Heart left ventricle (tissue), 16 donors: ENCODE results near the gene OASL. TPM values are rescaled to one million over a fixed set of nuclear protein-coding genes. Genes with fewer than 3 reads are reported as not detected.

Experiments
- ATAC-seq, 4 donors: fragments of 200-7000 bp; cut with Tn5 transposase; one replicate each; pipeline ENCODE4 v1.9.1; 2020 to 2022; ENCODE audit warnings: moderate library complexity in 4 of 4, mild to moderate bottlenecking in 3 of 4, moderate number of reproducible peaks in 1 of 4
- DNase-seq, 5 donors: peaks; one replicate each; pipeline ENCODE4 v3.0.0-alpha.2; 2020
- H3K27ac ChIP-seq, 12 donors: fragments of 200-600 bp; sonication (generic) in 4 of 12; one replicate each; pipeline versions ENCODE4 v1.5.0 to v1.8.0; 2016 to 2022; ENCODE audit warnings: mild to moderate bottlenecking in 2 of 12
- H3K27me3 ChIP-seq, 9 donors: fragments of 200-600 bp; sonication (generic) in 2 of 9; one replicate each; pipeline versions ENCODE4 v1.5.1 to v1.8.0; 2016 to 2022; ENCODE audit warnings: mild to moderate bottlenecking in 3 of 9
- H3K36me3 ChIP-seq, 9 donors: fragments of 200-600 bp; sonication (generic) in 2 of 9; one replicate each; pipeline versions ENCODE4 v1.5.0 to v1.8.0; 2018 to 2022; ENCODE audit warnings: mild to moderate bottlenecking in 2 of 9
- H3K4me1 ChIP-seq, 12 donors: fragments of 200-600 bp; sonication (generic) in 4 of 12; one replicate each; pipeline versions ENCODE4 v1.5.0 to v1.8.0; 2016 to 2022; ENCODE audit warnings: mild to moderate bottlenecking in 3 of 12
- H3K4me3 ChIP-seq, 12 donors: fragments of 200-600 bp; sonication (generic) in 4 of 12; one replicate each; pipeline versions ENCODE4 v1.5.0 to v1.8.0; 2017 to 2022; ENCODE audit warnings: mild to moderate bottlenecking in 9 of 12, moderate library complexity in 4 of 12
- H3K9me3 ChIP-seq, 12 donors: fragments of 200-600 bp; sonication (generic) in 4 of 12; one replicate each; pipeline versions ENCODE4 v1.5.0 to v1.8.0; 2016 to 2022; ENCODE audit warnings: mild to moderate bottlenecking in 1 of 12
- POLR2A ChIP-seq, 2 donors: fragments of 450-650 bp; IDR thresholded peaks; one replicate each; pipeline ENCODE4 v1.6.1; 2017; ENCODE audit warnings: antibody characterized with exemption in 2 of 2, mild to moderate bottlenecking in 2 of 2, moderate library complexity in 2 of 2
- WGBS, 4 donors: extraction: QIAGEN DNeasy Blood & Tissue Kit in 2 of 4; methylation state at CpG; one replicate each; pipeline versions ENCODE4 v1.1.5 to v1.1.7; 2013 to 2018; 5-methylcytosine and 5-hydroxymethylcytosine counted together
- intact Hi-C, 10 donors: fragments of 100-400 bp; cut with DNase I; formaldehyde crosslinking; loops; one replicate each; pipeline versions ENCODE4 v1.11.1 to v1.14.2; 2022
- polyA plus RNA-seq, 2 donors: library from polyadenylated mRNA; stranded (reverse); fragments of 200-250 nt; gene quantifications; one replicate each; pipeline ENCODE4 v1.2.3, GENCODE V29; 2013
- total RNA-seq, 9 donors: library from RNA; depleted of rRNA in 2 of 9; stranded (reverse); fragments of >200 nt in 2 of 9; fragmentation: NEBNext Ultra II Directional in 3 of 9; extraction: Animal tissue kit (Norgen Biotek cat#: 25700) in 3 of 9; gene quantifications; one replicate each; pipeline versions ENCODE4 v1.1.0 to v1.2.4, GENCODE V29; 2016 to 2023
- TF ChIP-seq, protein P1 (sequence below), 12 donors: fragments of 200-600 bp; sonication (generic) in 4 of 12; IDR thresholded peaks; one replicate each; pipeline versions ENCODE4 v1.5.0 to v1.8.0; 2018 to 2022; ENCODE audit warnings: antibody characterized with exemption in 12 of 12, mild to moderate bottlenecking in 5 of 12
- donor health status: ischemic (EF 13 %, LVEDD 7.1; RV severe dilation, severe dysfunction).
- donor health status: healthy with polysubstance abuse.
- donor health status: DM: no; HTN: yes; CAD: no.
- donor health status: DM: no; HTN: no; CAD: no.
- donor health status: ischemic (EF 25% LVEDD 6.9; RV normal size, moderate dysfunction).
- donor health status: ischemic (EF 25% LVEDD 5.7; RV mildly dilated, moderate dysfunction).
- donor health status: healthy.
- donor health status: DM: yes; HTN: yes; CAD: no.
- donor health status: ischemic (EF 35%, LVEDD 5.7; RV mildly dilated, moderate dysfunction).
- donor health status: nonischemic (EF 11% LVEDD 7.7; RV severe dilation, severe dysfunction).
- donor health status: DM: yes; HTN: yes; CAD: no.
- donor health status: PGD.
- donor health status: ischemic (EF 29% LVEDD 5.4; RV normal size, mild dysfunction).
- donor health status: nonischemic (EF 23%, LVEDD 6.1; RV moderate dilation, normal function).

The OASL gene
- total and polyA plus RNA-seq, 11 donors = 0.32 to 5.0 (median 0.53) TPM; not detected in 1

DNA sequence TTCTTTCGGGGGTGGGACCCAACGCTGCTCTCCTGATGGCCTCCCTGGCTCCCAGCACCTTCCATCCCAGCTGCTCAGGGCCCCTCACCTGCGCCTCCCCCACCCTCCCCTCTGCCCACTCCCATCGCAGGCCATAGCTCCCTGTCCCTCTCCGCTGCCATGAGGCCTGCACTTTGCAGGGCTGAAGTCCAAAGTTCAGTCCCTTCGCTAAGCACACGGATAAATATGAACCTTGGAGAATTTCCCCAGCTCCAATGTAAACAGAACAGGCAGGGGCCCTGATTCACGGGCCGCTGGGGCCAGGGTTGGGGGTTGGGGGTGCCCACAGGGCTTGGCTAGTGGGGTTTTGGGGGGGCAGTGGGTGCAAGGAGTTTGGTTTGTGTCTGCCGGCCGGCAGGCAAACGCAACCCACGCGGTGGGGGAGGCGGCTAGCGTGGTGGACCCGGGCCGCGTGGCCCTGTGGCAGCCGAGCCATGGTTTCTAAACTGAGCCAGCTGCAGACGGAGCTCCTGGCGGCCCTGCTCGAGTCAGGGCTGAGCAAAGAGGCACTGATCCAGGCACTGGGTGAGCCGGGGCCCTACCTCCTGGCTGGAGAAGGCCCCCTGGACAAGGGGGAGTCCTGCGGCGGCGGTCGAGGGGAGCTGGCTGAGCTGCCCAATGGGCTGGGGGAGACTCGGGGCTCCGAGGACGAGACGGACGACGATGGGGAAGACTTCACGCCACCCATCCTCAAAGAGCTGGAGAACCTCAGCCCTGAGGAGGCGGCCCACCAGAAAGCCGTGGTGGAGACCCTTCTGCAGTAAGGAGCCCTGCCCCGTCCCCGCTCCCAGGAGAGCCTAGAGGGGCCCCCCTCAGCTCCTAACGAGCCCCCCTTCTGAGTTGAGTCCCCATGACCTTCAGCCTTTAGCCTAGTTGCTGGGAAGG is 60.5 kb downstream of the OASL start, which contains the start of gene HNF1A:
Gene HNF1A, plus strand, starts transcription at position 248 of the 924 bp plus-strand sequence. Its CDS starts 226 bp downstream, at position 474.
- intact Hi-C loops = loop anchor here in 5 of 10 donors (5.0 to 10.0 kb wide), 5 partner anchors 124 to 331 kb away; partner anchors contain the start of gene UNC119B (in 2 of the 5)
- no peak within 1 kb of the TSS for H3K4me3 ChIP-seq

DNA sequence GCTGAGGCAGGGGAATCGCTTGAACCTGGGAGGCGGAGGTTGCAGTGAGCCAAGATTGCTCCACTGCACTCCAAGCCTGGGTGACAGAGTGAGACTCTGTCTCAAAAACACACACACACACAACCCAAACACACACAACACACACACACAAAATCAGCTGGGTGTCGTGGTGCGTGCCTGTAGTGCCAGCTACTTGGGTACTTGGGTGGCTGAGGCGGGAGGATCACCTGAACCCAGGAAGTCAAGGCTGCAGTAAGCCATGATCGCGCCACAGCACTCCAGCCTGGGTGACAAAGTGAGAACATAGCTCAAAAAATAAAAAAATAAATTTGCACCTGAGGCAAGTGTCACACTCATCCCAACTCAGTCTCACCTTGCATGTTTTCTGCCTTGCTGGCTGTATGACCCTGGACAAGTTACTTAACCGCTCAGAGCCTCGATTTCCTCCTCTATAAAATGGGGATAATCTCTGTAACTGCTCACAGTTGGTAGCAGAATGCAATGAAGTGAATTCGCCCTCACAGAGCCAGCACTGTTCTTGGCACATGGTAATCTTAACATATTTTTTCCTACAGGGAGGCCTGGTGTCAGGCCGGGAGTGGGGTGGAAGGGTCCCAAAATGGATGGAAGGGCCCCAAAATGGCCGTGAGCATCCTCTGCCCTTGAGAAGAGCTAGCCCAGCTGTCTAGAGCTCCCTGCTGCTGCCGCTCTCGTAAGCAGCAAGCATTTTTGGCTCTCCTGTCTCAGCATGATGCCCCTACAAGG is 61.3 kb downstream of the OASL start:
- H3K4me3 ChIP-seq = no peak overlapping the region
- intact Hi-C loops = loop anchor here in 5 of 10 donors (5.0 to 10.0 kb wide), 5 partner anchors 123 to 330 kb away; partner anchors contain the start of gene UNC119B (in 2 of the 5)
- H3K27me3 ChIP-seq = no peaks in the 10 kb centered on the region
- DNase-seq (no peak), ATAC-seq (no peak)
- 87 to 91% (median 89%) methylated on average over 14 of the region's 14 CpGs for WGBS, 4 donors
- H3K4me1 ChIP-seq = no peaks in the 10 kb centered on the region
- H3K36me3 ChIP-seq = no peaks in the 10 kb centered on the region
- no peak for TF ChIP-seq POLR2A (IDR thresholded peaks at IDR 0.05)
- TF ChIP-seq, protein P1, sequence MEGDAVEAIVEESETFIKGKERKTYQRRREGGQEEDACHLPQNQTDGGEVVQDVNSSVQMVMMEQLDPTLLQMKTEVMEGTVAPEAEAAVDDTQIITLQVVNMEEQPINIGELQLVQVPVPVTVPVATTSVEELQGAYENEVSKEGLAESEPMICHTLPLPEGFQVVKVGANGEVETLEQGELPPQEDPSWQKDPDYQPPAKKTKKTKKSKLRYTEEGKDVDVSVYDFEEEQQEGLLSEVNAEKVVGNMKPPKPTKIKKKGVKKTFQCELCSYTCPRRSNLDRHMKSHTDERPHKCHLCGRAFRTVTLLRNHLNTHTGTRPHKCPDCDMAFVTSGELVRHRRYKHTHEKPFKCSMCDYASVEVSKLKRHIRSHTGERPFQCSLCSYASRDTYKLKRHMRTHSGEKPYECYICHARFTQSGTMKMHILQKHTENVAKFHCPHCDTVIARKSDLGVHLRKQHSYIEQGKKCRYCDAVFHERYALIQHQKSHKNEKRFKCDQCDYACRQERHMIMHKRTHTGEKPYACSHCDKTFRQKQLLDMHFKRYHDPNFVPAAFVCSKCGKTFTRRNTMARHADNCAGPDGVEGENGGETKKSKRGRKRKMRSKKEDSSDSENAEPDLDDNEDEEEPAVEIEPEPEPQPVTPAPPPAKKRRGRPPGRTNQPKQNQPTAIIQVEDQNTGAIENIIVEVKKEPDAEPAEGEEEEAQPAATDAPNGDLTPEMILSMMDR (IDR thresholded peaks at IDR 0.05) = no peak
- no peaks in the 10 kb centered on the region for H3K9me3 ChIP-seq
- peak overlapping the region in 1 of 12 donors; percentile 49 for H3K27ac ChIP-seq

More for the DNA sequence above, 60.5 kb downstream of the OASL start, which contains the start of gene HNF1A:
- TF ChIP-seq, protein P1 (IDR thresholded peaks at IDR 0.05) = no peak
- TF ChIP-seq POLR2A (IDR thresholded peaks at IDR 0.05) = no peak
- Histone ChIP-seq H3K36me3 (no peaks in the 10 kb centered on the region), H3K4me1 (no peaks in the 10 kb centered on the region), H3K9me3 (no peaks in the 10 kb centered on the region), H3K27ac (peak within 1 kb of the TSS in 1 of 12 donors; percentile 49), H3K27me3 (no peaks in the 10 kb centered on the region)
- WGBS, 4 donors = 84 to 90% (median 87%) methylated on average over 26 to 40 of the region's 40 CpGs
- DNase-seq (no peak), ATAC-seq (no peak)

DNA sequence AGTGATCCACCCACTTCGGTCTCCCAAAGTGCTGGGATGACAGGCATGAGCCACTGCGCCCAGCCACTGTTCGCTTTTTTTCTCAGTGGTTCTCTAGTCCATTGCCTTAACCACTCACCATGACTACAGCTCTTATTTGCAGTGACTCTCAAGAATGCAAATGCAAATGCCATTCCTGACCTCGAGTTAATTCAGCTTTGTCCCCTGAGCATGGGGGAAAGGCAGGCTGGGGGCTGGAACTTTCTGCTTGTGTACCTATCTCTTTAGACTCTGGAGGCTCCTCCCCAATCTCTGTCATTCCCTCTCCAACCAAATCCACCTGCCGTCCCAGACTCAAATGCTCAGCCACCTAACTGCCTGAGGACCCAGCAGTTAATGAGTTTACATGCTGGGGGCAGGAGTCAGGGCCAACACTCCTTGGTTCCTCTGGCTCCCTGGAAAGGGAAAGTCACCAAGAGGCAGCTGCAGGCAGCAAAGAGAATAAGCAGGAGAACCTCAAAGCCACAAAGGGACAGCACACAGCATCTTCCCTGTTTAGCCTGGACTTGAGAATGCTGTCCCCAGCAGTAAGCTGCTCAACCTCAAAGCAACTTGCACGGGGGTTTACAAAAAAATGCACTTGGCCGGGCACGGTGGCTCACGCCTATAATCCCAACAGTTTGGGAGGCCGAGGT is 66.0 kb downstream of the OASL start:
- Histone ChIP-seq H3K4me3 (no peak overlapping the region), H3K9me3 (no peaks in the 10 kb centered on the region), H3K36me3 (no peaks in the 10 kb centered on the region), H3K27ac (no peak overlapping the region), H3K4me1 (no peaks in the 10 kb centered on the region), H3K27me3 (no peaks in the 10 kb centered on the region)
- TF ChIP-seq, protein P1 (IDR thresholded peaks at IDR 0.05) = no peak
- no peak for TF ChIP-seq POLR2A (IDR thresholded peaks at IDR 0.05)
- intact Hi-C loops = loop anchor here in 9 of 10 donors (2.0 to 10.0 kb wide), 9 partner anchors 116 to 391 kb away; partner anchors contain the start of genes POP5 (in 2 of the 9), UNC119B (in 2 of the 9) and ACADS (in 1 of the 9)
- 44 to 58% (median 55%) methylated on average over 10 of the region's 10 CpGs for WGBS, 4 donors
- ATAC-seq (no peak), DNase-seq (no peak)
